ENCODE data around the gene NUP62.

DNA sequence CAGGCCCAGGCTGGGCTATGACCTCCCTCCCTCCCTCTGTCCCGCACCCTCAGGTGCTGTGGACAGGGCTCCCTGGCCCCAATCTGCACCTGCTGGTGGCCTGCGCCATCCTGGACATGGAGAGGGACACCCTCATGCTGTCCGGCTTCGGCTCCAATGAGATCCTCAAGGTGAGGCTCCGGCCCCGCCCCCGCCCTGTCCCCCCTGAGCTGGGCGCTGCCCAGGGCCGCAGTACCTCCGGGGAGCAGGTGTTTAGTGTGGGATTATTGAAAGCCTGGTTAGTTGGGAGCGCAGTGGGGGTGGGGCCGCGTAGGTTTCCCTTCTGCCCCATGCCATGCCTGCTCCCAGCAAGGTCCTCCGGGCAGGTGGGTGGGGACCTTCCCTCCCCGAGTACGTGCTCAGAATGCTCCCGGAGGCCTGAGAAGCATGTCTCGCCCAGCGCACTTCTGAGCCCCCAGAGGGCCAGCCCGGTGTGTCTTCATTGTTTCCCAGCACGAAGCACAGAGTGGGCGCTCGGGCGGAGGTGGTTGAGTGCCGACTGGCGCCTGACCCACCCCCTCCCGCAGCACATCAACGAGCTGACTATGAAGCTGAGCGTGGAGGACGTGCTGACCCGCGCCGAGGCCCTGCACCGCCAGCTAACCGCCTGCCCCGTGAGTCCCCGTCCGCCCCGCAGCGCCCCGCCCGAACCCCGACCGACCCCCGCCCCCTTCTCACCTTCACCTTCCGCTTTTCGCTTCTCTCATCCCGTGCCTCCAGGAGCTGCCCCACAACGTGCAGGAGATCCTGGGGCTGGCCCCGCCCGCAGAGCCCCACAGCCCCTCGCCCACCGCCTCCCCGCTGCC, 41.4 kb downstream of the NUP62 start:
- TF ChIP-seq POLR2A (IDR thresholded peaks at IDR 0.05; ENCODE audit: low read length), result no peak
- TF ChIP-seq GATA1 (IDR thresholded peaks at IDR 0.05; ENCODE audit: low read depth, low read length), result no peak
